ENCODE measurements around the gene MUL1.

MUL1 gene

DNA sequence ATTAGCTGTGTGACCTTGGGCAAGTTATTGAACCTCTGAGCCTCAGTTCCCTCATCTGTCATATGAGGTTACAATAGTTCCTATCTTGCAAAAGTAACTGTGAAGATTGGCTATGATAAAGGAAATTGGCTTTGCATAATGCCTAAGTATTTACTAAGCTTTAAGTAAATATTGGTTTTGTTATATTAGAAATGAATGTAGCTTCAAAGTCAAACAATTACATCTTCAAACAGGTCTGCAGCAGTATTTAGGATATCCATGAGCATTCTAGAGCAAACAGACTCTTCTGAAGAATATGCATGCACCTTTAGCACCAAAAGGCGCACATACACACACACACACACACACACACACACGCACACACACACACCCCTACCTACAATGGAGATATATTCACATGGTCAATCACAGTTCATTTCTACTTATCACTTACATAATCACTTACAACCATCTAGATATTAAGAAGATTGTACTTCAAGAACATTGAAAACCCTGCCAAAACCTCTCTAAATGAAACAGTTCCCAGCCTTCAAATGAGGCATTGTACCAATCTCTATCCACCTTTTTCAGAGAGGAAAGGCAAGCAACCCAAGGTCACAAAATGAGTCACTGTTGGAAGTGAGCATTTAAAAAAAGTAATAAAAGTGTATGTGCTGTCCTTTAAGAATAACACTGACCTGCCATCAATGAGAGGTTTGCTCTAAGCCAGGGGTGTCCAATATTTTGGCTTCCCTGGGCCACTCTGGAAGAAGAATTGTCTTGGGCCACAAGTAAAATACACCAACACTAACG is 31.0 kb upstream of the MUL1 start:
- H3K4me3 ChIP-seq (ENCODE audit: low read length in 2 of 2), result no peak overlapping the region
- no peak overlapping the region for H3K27ac ChIP-seq (ENCODE audit: low read depth in 2 of 2, low read length in 2 of 2)
- no peaks in the 10 kb centered on the region for H3K36me3 ChIP-seq (ENCODE audit: control insufficient read depth in 2 of 2, insufficient read depth in 2 of 2, low read length in 2 of 2)
- no peaks in the 10 kb centered on the region for H3K4me1 ChIP-seq (ENCODE audit: control insufficient read depth in 2 of 2, insufficient read depth in 2 of 2, low read length in 2 of 2)
- H3K9ac ChIP-seq (ENCODE audit: low read depth in 1 of 2, low read length in 2 of 2), result no peak overlapping the region
- H3K27me3 ChIP-seq (ENCODE audit: control insufficient read depth in 2 of 2, insufficient read depth in 2 of 2, low read length in 2 of 2), result peaks cover 4 to 14% of the 10 kb centered on the region in 2 donors
- H3K9me3 ChIP-seq (ENCODE audit: control insufficient read depth in 2 of 2, low read length in 2 of 2), result no peaks in the 10 kb centered on the region

DNA sequence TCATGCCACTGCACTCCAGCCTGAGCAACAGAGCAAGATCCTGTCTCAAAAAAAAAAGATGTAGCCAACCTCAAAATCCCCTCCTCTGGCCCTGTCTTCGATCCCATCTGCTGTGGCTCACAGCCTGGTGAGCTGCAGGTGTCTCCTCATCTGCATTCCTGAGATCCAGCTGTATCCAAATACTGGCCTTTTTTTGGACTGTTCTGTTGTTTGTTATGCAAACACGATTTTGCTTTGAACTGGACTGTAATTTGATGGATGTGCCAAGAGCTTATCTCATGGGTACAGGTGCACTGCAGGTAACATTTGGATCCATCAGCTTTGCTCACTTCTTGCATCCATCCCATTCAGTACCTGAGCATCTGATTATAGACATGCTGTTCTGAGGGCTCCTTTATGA is 30.3 kb upstream of the MUL1 start:
- Histone ChIP-seq H3K36me3 (ENCODE audit: control insufficient read depth in 2 of 2, insufficient read depth in 2 of 2, low read length in 2 of 2) (no peaks in the 10 kb centered on the region), H3K4me1 (ENCODE audit: control insufficient read depth in 2 of 2, insufficient read depth in 2 of 2, low read length in 2 of 2) (no peaks in the 10 kb centered on the region), H3K9me3 (ENCODE audit: control insufficient read depth in 2 of 2, low read length in 2 of 2) (no peaks in the 10 kb centered on the region), H3K9ac (ENCODE audit: low read depth in 1 of 2, low read length in 2 of 2) (no peak overlapping the region), H3K27ac (ENCODE audit: low read depth in 2 of 2, low read length in 2 of 2) (no peak overlapping the region), H3K27me3 (ENCODE audit: control insufficient read depth in 2 of 2, insufficient read depth in 2 of 2, low read length in 2 of 2) (peaks cover 4 to 14% of the 10 kb centered on the region in 2 donors), H3K4me3 (ENCODE audit: low read length in 2 of 2) (no peak overlapping the region)

DNA sequence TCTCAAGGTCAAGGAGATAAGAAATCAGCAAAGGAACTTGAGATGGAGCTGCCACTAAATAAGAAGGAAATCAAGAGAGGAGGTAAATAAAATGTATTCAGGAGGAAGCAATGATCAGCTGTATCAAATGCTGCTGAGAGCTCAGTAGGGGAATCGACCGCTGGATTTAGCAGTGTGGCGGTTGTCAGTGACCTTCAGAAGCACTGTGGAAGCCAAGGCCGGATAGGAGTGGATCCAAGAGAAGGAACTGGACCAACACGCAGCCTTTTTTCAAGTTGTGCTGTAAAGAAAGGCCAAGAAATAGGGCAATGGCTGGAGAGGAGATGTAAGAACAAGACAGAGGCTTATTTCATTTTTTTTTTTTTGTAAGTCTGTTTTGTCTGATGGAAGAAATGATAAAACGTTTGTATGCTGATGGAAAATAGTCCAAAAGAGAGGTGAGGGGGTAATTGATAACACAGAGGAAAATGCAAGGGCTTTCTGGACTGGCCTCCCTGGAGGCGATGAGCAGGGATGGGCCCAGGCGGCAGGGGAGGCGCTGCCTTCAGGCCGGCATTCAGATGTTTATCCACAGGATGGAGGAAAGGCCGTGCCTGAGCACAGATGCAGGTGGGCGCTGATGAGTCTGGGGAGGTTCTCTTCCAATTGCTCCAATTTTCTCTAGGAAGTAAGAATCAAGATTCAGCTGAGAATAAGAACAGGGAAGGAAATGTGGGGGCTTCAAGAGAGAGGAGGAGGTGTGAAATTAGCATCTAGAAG is 26.9 kb upstream of the MUL1 start:
- Histone ChIP-seq H3K36me3 (ENCODE audit: control insufficient read depth in 2 of 2, insufficient read depth in 2 of 2, low read length in 2 of 2) (no peaks in the 10 kb centered on the region), H3K4me3 (ENCODE audit: low read length in 2 of 2) (no peak overlapping the region), H3K9ac (ENCODE audit: low read depth in 1 of 2, low read length in 2 of 2) (no peak overlapping the region), H3K9me3 (ENCODE audit: control insufficient read depth in 2 of 2, low read length in 2 of 2) (no peaks in the 10 kb centered on the region), H3K27ac (ENCODE audit: low read depth in 2 of 2, low read length in 2 of 2) (no peak overlapping the region), H3K4me1 (ENCODE audit: control insufficient read depth in 2 of 2, insufficient read depth in 2 of 2, low read length in 2 of 2) (no peaks in the 10 kb centered on the region), H3K27me3 (ENCODE audit: control insufficient read depth in 2 of 2, insufficient read depth in 2 of 2, low read length in 2 of 2) (peaks cover 5 to 6% of the 10 kb centered on the region in 2 donors)

DNA sequence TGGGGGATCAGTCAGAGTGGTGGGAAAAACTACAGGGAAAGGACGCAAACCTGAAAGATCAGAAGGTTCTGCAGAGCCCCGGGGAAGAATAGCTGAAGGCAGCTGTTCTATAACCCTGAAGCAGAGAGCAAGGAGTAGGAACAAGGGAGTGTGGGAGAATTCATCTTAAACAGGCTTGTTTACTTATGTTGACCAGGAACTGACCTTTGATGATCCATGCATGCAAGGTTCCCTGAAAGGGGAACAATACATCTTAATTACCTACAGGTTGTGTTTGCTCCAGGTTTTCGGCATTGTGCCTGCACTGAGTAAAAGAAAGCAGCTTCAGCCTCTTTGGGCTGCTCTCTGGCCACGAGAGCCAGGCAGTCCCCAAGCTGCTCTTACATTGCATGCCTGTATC is 25.7 kb upstream of the MUL1 start:
- H3K27me3 ChIP-seq (ENCODE audit: control insufficient read depth in 2 of 2, insufficient read depth in 2 of 2, low read length in 2 of 2), result peaks cover 5 to 11% of the 10 kb centered on the region in 2 donors
- no peak overlapping the region for H3K27ac ChIP-seq (ENCODE audit: low read depth in 2 of 2, low read length in 2 of 2)
- H3K4me1 ChIP-seq (ENCODE audit: control insufficient read depth in 2 of 2, insufficient read depth in 2 of 2, low read length in 2 of 2), result no peaks in the 10 kb centered on the region
- no peak overlapping the region for H3K4me3 ChIP-seq (ENCODE audit: low read length in 2 of 2)
- H3K9me3 ChIP-seq (ENCODE audit: control insufficient read depth in 2 of 2, low read length in 2 of 2), result no peaks in the 10 kb centered on the region
- no peak overlapping the region for H3K9ac ChIP-seq (ENCODE audit: low read depth in 1 of 2, low read length in 2 of 2)
- H3K36me3 ChIP-seq (ENCODE audit: control insufficient read depth in 2 of 2, insufficient read depth in 2 of 2, low read length in 2 of 2), result no peaks in the 10 kb centered on the region

DNA sequence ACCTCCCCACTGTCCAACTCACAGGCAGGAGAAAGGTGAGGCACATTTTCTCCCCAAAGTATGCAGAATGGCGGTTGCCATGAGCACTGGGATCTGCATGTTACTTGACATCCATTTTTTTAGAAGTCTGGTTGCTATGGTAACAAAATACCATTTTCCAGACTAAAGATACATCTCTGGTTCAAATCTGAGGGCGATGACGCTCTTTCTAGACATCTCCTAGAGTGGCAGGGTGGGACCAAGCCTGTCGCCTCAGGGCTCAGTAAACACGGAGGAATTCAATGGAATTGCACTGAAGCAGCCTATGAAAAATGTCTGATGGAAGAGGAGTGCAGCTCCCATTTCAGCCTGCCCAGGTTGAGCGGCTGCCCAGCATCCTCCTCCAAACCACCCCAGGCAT is 22.9 kb upstream of the MUL1 start:
- H3K9ac ChIP-seq (ENCODE audit: low read depth in 1 of 2, low read length in 2 of 2), result no peak overlapping the region
- H3K27me3 ChIP-seq (ENCODE audit: control insufficient read depth in 2 of 2, insufficient read depth in 2 of 2, low read length in 2 of 2), result peaks cover 7 to 11% of the 10 kb centered on the region in 2 donors
- no peaks in the 10 kb centered on the region for H3K36me3 ChIP-seq (ENCODE audit: control insufficient read depth in 2 of 2, insufficient read depth in 2 of 2, low read length in 2 of 2)
- H3K4me1 ChIP-seq (ENCODE audit: control insufficient read depth in 2 of 2, insufficient read depth in 2 of 2, low read length in 2 of 2), result no peaks in the 10 kb centered on the region
- H3K9me3 ChIP-seq (ENCODE audit: control insufficient read depth in 2 of 2, low read length in 2 of 2), result no peaks in the 10 kb centered on the region
- no peak overlapping the region for H3K27ac ChIP-seq (ENCODE audit: low read depth in 2 of 2, low read length in 2 of 2)
- no peak overlapping the region for H3K4me3 ChIP-seq (ENCODE audit: low read length in 2 of 2)

DNA sequence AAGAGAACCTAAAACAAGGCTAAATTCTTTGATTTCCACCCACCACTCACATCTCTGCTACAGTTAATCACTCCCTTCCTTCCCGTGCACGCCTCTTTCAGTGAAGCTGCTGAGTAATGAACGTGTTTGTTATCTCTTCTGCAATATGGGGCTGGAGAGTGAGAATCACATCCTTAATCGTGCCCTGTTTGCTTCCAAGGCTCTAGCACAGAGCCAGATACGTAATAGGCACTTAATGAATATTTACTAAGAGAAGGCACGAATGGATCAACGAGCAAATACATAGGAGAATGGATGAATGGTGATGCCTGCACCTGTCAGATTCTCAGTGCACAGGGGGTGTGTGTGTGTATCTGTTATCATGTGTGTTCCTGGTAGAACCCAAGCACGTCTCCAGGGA is 22.4 kb upstream of the MUL1 start:
- no peaks in the 10 kb centered on the region for H3K9me3 ChIP-seq (ENCODE audit: control insufficient read depth in 2 of 2, low read length in 2 of 2)
- H3K9ac ChIP-seq (ENCODE audit: low read depth in 1 of 2, low read length in 2 of 2), result no peak overlapping the region
- no peak overlapping the region for H3K27ac ChIP-seq (ENCODE audit: low read depth in 2 of 2, low read length in 2 of 2)
- no peaks in the 10 kb centered on the region for H3K36me3 ChIP-seq (ENCODE audit: control insufficient read depth in 2 of 2, insufficient read depth in 2 of 2, low read length in 2 of 2)
- H3K27me3 ChIP-seq (ENCODE audit: control insufficient read depth in 2 of 2, insufficient read depth in 2 of 2, low read length in 2 of 2), result peaks cover 5 to 11% of the 10 kb centered on the region in 2 donors
- no peak overlapping the region for H3K4me3 ChIP-seq (ENCODE audit: low read length in 2 of 2)
- H3K4me1 ChIP-seq (ENCODE audit: control insufficient read depth in 2 of 2, insufficient read depth in 2 of 2, low read length in 2 of 2), result no peaks in the 10 kb centered on the region

DNA sequence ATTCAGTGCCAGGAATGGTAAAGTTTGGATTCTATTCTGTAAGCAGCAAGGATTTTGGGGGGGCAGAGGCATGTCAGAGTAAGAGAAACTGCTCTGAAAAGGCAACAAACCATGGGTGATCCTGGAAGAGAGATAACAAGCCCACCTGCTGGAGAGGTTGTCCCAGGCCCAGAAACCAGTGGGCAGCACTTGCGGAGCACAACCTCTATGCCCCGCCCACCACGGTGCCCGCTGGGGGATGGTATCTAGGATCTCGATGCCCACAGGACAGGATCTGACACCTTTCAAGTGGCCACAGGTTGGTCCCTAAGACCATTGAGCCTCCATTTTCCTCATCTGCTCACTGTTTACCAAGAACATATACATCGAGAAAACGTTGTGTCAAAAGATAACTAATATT is 20.3 kb upstream of the MUL1 start:
- H3K36me3 ChIP-seq (ENCODE audit: control insufficient read depth in 2 of 2, insufficient read depth in 2 of 2, low read length in 2 of 2), result no peaks in the 10 kb centered on the region
- H3K9ac ChIP-seq (ENCODE audit: low read depth in 1 of 2, low read length in 2 of 2), result no peak overlapping the region
- H3K27me3 ChIP-seq (ENCODE audit: control insufficient read depth in 2 of 2, insufficient read depth in 2 of 2, low read length in 2 of 2), result peaks cover 5 to 11% of the 10 kb centered on the region in 2 donors
- no peaks in the 10 kb centered on the region for H3K9me3 ChIP-seq (ENCODE audit: control insufficient read depth in 2 of 2, low read length in 2 of 2)
- no peaks in the 10 kb centered on the region for H3K4me1 ChIP-seq (ENCODE audit: control insufficient read depth in 2 of 2, insufficient read depth in 2 of 2, low read length in 2 of 2)
- no peak overlapping the region for H3K4me3 ChIP-seq (ENCODE audit: low read length in 2 of 2)
- H3K27ac ChIP-seq (ENCODE audit: low read depth in 2 of 2, low read length in 2 of 2), result no peak overlapping the region

DNA sequence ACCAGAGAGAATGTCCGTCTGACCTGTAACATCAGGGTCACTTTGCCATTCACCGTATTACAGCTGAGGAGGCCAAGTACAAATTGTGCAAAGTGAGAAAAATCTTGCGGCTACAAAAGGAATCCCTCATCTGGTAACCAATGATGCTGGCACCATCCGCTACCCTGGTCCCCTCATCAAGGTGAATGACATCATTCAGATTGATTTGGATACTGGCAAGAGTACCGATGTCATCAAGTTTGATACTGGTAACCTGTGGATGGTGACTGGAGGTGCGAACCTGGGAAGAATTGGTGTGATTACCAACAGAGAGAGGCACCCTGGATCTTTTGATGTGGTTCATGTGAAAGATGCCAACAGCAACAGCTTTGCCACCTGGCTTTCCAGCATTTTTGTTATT is 18.3 kb upstream of the MUL1 start:
- Histone ChIP-seq H3K27ac (ENCODE audit: low read depth in 2 of 2, low read length in 2 of 2) (no peak overlapping the region), H3K9ac (ENCODE audit: low read depth in 1 of 2, low read length in 2 of 2) (no peak overlapping the region), H3K27me3 (ENCODE audit: control insufficient read depth in 2 of 2, insufficient read depth in 2 of 2, low read length in 2 of 2) (peaks cover 5 to 7% of the 10 kb centered on the region in 2 donors)

DNA sequence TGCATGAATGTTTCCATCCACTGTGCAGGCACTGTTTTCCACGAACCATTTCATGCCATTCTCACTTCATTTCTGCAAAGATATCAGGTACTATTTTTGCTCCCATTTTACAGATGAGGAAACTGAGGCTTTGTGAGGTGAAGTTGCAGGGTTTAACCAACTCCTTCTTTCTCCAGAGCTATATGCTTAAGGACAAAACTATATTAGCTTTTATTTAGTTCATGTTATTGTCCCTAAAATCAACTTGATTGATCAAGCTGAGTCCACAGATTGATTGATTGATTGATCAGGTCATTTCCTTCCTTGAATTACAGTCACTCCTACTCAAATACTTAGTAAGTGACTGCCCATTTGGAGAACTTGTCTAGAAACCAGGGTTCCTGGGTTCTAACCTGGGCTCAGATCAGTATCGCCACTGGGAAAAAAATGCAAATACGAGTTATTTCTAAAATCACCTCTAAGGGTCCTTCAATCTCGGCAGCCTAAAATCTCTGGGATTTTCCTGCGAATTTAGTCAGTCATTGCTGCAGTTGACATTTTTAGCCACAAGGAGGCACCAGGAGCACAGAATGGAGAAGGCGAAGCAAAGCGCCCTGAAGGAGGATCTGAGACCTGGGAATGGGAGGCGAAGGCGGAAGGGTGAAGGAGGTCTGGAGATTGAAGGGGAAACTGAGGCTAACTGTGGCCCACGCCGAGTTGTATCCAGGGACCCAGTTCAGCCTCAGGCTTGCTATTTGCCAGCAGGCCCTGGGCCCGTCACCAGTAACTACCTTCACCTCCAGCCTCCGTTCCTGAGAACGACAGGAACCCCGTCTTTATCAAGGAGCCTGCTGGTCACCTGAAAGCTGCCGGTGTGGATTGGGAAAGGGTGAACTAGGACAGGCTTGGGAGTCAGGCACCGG is 14.3 kb upstream of the MUL1 start:
- Histone ChIP-seq H3K9me3 (ENCODE audit: control insufficient read depth in 2 of 2, low read length in 2 of 2) (no peaks in the 10 kb centered on the region), H3K36me3 (ENCODE audit: control insufficient read depth in 2 of 2, insufficient read depth in 2 of 2, low read length in 2 of 2) (no peaks in the 10 kb centered on the region), H3K27ac (ENCODE audit: low read depth in 2 of 2, low read length in 2 of 2) (no peak overlapping the region), H3K4me1 (ENCODE audit: control insufficient read depth in 2 of 2, insufficient read depth in 2 of 2, low read length in 2 of 2) (no peaks in the 10 kb centered on the region), H3K4me3 (ENCODE audit: low read length in 2 of 2) (peak overlapping the region; percentile 19 to 33), H3K27me3 (ENCODE audit: control insufficient read depth in 2 of 2, insufficient read depth in 2 of 2, low read length in 2 of 2) (peaks cover 0 to 3% of the 10 kb centered on the region in 2 donors), H3K9ac (ENCODE audit: low read depth in 1 of 2, low read length in 2 of 2) (no peak overlapping the region)

More for the DNA sequence above, 18.3 kb upstream of the MUL1 start:
- no peak overlapping the region for H3K4me3 ChIP-seq (ENCODE audit: low read length in 2 of 2)
- no peaks in the 10 kb centered on the region for H3K9me3 ChIP-seq (ENCODE audit: control insufficient read depth in 2 of 2, low read length in 2 of 2)
- H3K36me3 ChIP-seq (ENCODE audit: control insufficient read depth in 2 of 2, insufficient read depth in 2 of 2, low read length in 2 of 2), result no peaks in the 10 kb centered on the region
- no peaks in the 10 kb centered on the region for H3K4me1 ChIP-seq (ENCODE audit: control insufficient read depth in 2 of 2, insufficient read depth in 2 of 2, low read length in 2 of 2)

All from mucosa of rectum (tissue), 2 donors.